ENCODE data around the gene SPATS1.

SPATS1 gene

GRCh38 chr6:44342489-44342888 lies at the start of gene SPATS1:
TSS of gene SPATS1 (plus strand) at chr6:44342650. CDS start at chr6:44343096, 446 bp downstream.
- no peak for DNase-seq (ENCODE audit: low spot score)

- DNase-seq (ENCODE audit: low spot score): no peak
Observed at GRCh38 chr6:44292661-44293365, 49.6 kb upstream of the SPATS1 start.

- no peak for DNase-seq (ENCODE audit: low spot score)
Observed at GRCh38 chr6:44294832-44295791, 47.3 kb upstream of the SPATS1 start.

- no peak for DNase-seq (ENCODE audit: low spot score)
Observed at GRCh38 chr6:44297063-44298038, 45.1 kb upstream of the SPATS1 start.

GRCh38 chr6:44298055-44298803 lies 44.2 kb upstream of the SPATS1 start:
- DNase-seq (ENCODE audit: low spot score): no peak

DNA sequence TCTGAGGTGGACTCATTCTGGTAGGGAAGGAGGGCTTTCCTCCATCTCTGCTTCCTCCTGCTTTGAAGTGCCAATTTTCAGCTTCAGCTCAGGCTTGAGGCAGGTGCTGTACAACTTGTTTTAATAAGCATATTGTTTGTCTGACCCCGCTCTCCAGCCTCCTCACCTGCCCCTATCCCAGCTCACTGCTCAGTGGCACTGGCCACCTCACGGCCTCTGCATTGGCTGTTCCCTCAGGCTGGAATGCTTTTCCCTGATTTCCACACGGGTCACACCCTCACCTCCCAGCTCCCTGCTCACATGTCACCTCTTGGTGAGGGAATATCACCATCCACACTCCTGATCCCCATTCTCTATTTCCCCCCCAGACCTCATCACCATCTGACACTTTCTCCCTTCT lies 43.6 kb upstream of the SPATS1 start:
- DNase-seq (ENCODE audit: low spot score): no peak

DNA sequence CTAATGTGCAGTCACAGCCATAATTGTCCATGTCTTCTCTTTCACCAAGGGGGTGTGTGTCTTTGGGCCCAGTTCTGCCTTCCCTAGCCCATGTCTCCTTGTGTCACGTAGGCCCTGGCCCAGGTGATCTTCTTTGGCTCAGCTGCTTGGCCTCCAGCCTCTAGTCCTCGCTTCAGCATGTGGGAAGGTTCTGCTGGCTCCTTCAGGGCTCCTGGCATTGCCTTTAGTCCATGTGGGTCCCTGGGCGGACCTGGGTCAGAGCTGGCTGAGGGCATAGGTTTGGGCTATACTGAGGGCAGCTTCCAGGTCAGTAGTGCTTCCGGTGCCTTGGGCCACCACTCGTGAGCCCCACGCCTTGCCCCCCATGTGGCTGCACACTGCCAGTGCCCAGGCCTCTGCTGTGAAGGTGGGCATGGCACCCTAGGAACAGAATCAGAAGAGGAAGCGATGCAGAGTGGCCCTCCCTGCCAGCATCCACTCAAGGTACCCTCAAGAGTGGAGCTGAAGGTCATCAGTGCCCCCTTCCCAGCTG lies 42.1 kb upstream of the SPATS1 start:
- DNase-seq (ENCODE audit: low spot score): no peak

DNA sequence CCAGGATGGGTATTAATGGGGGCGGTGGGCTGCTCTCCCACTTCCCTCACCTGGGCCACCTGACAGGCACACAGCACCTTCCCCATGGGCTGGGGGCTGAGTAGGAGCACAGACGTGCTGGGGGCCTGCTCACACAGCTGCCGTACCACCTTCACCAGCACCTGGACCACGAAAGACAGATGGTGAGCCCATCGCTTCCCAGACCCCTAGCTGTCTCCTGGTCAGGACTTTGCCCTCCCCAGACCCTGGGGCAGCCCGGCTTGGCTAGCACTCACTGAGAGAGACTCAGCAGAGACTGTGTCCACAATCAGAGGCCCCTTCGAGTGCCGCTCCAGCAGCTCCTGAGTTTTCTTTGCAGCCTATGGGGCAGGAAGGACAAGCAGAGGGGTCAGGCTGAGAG lies 41.3 kb upstream of the SPATS1 start:
- DNase-seq (ENCODE audit: low spot score): no peak

DNA sequence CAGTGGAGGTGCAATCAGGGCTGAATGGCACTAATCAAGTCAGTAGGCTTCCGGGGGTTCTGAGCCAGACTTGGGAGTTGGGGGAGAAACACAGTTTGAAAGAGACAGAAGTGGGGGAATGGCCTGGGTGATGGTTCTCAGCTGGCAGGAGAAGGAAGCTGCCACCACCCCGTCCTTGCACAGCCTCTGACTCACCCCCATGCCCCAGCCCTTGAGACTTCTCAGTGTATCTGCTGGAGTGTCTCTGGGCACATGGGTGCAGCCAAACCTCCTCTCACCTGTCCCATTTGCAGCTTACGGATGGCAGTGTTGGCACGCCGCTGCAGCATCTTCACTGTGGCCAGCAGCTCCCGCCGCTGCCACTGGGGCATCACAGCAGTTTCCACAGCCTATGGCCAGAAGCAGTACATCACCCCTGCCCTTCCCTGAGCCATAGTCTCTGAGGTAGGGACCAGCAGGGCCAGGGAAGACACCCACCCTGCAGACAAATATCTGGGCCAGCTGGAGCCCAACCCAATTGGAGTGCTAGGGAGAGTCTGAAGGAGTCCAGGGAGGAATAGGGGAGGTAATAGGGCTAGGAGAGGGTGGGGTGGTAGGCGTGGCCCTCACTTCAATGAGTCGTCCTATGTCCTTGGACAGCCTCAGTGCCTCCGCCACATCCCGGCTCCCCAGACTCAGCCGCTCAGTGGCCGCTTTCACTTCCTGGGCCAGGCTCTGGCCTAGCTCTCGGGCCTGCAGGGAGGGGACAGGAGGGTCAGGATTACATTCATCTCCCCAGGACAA lies 40.5 kb upstream of the SPATS1 start:
- no peak for DNase-seq (ENCODE audit: low spot score)

DNA sequence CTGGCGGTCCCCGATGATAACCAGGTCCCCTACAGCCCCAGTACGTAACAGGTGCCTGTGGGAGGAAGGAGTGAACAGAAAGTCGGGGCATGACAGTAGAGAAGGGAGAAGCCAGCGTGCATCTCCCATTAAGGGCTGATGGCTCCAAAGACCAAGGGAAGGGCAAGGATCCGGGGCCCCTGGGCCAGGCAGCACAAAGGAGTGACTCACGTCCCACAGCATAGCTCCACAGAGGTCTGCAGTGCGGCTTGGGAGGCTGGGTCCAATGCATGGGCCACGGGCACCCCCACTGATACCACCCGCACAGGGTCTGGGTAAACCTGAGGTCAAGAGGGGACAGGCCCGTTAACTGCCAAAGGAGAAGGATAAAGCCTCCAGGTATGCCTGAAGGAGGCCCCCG lies 39.6 kb upstream of the SPATS1 start:
- DNase-seq (ENCODE audit: low spot score): no peak

DNA sequence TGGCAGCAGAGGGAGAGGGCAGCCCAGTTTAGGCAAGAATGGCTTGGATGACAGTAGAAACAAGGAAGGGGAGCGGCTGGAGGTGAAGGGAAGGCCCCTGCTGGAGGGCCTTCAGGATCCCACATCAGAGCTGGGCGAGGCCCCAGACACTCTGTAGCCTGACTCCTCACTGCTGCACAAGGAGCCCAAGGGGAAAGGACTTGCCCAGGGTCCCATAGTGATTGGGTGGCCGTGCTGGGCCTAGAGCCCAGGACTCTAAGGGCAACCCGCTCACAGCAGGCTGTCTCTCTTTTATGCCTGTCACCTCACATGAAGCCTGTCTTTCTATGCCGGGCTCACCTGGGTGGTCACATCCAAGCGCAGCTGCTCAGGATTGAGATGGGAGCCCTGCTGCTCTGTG lies 38.6 kb upstream of the SPATS1 start:
- no peak for DNase-seq (ENCODE audit: low spot score)

DNA sequence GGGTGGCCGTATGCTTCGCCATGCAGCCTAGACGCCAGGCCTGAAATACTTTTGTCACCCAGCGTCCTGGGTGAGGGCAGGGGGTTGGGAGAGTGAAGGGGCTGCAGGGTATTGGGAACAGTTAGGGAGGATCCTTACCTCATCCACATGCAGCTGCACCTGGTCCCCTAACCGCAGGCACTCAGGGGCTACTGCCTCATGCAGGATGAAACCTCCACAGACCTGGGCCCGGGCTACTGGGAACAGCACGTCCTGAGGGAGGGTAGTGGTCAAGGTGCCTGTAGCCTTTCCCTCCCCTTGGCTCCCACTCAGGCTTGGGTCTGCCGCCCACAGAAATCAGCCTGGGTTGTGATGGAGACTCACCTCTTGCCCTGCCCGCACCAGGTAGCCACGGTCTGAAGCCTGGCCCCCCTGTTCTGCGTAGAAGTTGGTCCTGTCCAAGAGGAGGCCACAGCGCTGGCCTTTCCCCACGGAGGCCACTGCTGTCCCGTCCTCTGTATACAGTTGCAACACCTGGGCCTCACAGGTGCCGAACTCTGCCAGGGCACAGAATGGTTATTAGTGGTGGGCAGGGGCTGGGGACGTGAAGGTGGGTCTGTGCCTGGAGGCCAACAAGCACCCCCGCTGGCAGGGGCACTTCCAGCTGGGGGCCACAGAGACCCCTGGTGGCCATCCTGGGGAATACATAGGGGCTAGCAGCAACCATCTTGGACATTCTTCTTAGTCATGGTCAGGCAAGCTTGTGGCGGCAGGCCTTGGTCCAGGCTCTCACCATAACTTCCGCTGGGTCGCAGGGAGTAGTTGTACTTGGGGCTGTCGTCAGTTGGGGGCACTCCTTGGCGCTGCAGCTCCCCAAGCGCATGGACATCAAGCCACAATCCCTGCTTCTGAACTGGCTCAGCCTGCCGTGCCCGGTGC lies 37.9 kb upstream of the SPATS1 start:
- DNase-seq (ENCODE audit: low spot score): peak; percentile 65

- DNase-seq (ENCODE audit: low spot score): no peak
Observed at GRCh38 chr6:44305200-44305725, 37.2 kb upstream of the SPATS1 start.

DNA sequence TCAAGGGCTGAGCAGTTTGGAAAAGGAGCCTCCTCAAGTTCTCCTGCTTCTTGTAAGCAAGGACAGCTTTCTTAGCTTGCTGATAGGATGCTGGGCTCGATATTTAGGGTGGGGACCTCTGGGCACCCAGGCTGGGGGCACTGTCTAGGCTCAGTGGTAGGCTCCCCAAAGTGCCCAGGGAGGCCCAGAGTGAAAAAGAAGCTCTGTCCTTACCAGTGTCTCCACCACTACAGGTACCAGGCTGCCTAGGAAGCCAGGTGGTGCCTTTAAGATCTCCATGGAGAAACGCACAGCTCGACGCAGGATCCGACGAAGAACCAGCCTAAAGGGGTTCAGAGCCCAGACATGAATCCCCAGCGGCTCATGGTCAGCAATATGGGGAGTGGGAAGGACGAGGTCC lies 35.7 kb upstream of the SPATS1 start:
- DNase-seq (ENCODE audit: low spot score): no peak

DNA sequence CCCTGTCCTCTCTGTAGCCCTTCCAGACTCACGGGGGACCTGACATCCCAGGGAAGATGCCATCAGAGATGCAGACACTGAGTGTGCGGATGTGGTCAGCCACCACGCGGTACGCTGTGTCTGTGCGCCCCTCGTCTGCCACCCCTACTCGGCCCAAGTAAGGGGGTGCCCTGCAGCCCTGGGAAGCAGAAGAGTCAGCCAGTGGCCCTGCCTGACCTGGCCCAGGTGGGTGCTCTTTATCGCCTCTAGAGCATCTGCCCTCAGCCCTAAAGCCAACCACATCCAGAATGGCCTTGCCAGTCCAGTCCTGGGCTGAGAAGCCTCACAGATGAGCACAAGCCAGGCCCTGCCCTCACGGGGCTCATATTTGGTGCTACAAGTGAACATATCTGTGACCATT lies 35.2 kb upstream of the SPATS1 start:
- DNase-seq (ENCODE audit: low spot score): no peak

GRCh38 chr6:44309092-44309491 lies 33.4 kb upstream of the SPATS1 start:
- DNase-seq (ENCODE audit: low spot score): no peak

GRCh38 chr6:44309631-44310030 lies 32.8 kb upstream of the SPATS1 start:
- DNase-seq (ENCODE audit: low spot score): no peak

DNA sequence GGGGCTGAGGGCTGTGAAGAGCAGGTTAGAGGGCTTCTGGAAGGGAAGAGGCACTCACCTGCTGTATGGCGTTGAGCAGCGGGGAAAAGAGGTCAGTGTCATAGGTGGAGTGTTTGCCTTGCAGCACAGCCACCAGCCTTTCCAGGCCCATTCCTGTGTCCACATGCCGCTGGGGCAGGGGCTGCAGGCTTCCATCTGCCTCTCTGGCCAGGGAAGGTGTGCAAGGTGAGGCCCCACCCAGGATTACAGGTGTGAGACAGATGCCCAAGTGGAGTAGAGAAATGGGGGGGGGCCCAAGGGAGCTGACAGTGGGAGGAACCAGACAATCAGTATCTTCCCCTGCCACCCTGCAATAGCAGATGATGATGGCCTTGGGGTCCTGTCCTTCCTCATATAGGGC lies 32.2 kb upstream of the SPATS1 start:
- no peak for DNase-seq (ENCODE audit: low spot score)

- DNase-seq (ENCODE audit: low spot score): no peak
Observed at GRCh38 chr6:44311304-44311703, 31.1 kb upstream of the SPATS1 start.

Data from RKO (cell line).